DMS114 treated with DMSO at 0.1 percent for 48 hours (cell line): ENCODE data around the gene SHLD2.
"Not testable (repeated sequence)": the region's sequence is repeated elsewhere in the genome, so short reads cannot be mapped to it uniquely, and the experiment has no call there.

Experiments used
- DNase-seq: peaks from one replicate; lab custom pipeline; 2025; ENCODE audit not compliant: unreplicated experiment; lab: John Stamatoyannopoulos, UW

SHLD2 gene

DNA sequence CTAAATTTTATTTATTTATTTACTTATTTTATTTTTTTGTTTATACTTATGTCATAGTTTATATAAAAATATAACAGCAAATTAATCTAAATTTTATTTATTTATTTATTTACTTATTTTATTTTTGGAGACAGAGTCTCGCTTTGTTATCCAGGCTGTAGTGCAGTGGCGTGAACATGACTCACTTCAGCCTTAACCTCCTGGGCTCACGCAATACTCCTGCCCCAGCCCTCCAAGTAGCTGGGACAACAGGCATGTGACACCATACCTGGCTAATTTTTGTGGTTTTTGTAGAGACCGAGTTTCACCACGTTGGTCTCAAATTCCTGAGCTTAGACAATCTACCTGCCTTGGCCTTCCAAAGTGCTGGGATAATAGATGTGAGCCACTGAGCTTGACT, 115.3 kb downstream of the SHLD2 start:
- not testable (repeated sequence) for DNase-seq

GRCh38 chr10:87211848-87212247, 116.8 kb downstream of the SHLD2 start:
- DNase-seq = not testable (repeated sequence)

DNA sequence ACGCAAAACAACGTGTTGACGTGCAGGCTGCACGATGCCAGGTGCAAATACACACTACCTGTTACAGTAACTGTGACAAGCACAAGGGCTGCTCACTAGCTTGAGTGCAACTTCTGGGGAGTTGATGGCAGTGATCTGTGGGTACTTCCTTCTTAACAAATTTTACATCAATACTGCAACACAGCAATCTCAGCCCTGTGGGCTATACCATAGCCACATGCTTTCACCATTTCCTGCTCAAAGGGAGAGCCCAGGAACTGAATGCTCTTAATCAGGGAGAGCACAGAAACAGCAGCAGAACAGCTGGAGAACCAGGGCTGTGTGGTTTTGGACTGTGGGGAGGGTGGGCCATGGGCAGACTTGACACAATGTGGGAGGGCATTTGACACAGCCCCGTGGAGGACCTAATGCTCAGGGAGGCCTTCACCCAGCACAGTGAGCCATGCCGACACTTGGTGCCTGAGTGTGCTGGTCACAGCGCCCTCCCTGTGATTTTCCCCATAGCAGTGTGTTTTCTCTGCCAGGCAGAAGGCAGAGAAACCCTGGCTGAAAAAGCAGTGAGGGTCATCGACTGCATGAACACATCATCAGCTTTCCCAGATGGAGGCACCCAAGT, 118.3 kb downstream of the SHLD2 start:
- DNase-seq = not testable (repeated sequence)

DNA sequence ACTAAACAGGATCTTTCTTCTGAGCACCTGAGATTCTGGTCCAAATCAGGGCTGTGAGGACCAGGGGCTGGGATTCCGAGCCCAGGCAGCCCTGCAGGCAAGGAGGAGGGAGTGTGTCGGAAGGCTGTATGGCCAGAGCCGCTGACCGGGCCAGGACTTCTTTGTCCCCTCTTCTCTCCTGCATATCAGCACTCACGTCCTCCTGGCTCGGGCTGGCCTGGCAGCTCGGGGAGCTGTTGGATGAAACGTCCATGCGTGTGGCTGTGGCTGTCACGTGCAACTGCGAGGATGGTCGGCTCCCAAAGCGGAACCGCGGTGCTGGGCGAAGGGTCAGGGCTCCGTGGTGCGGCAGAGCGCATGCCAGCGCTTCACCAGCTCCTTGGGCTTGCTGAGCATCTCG, 118.8 kb downstream of the SHLD2 start:
- DNase-seq = not testable (repeated sequence)

GRCh38 chr10:87216120-87216519, 121.1 kb downstream of the SHLD2 start:
- not testable (repeated sequence) for DNase-seq

- not testable (repeated sequence) for DNase-seq
These were observed 124.4 kb downstream of the SHLD2 start for GRCh38 chr10:87219370-87219769.

DNA sequence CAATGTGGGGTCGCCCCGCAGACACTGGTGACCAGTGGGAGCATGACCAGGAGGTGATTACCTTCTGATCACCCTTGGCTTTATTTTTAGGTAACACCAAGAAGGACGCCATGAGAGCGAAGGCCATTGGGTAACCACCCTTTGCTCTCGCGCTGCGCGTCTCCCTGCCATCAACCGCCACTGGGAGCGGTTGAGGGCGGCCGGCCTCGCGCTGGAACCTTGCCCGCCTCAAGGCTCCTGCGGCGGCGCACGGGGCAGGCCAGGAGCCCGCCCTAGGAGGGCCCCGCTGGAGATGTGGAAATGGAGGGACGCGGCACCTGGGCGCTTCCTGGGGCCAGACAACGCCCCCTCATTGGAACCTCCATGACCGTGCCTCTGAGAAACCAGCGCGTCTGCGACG, 127.8 kb downstream of the SHLD2 start:
- DNase-seq = not testable (repeated sequence)

DNA sequence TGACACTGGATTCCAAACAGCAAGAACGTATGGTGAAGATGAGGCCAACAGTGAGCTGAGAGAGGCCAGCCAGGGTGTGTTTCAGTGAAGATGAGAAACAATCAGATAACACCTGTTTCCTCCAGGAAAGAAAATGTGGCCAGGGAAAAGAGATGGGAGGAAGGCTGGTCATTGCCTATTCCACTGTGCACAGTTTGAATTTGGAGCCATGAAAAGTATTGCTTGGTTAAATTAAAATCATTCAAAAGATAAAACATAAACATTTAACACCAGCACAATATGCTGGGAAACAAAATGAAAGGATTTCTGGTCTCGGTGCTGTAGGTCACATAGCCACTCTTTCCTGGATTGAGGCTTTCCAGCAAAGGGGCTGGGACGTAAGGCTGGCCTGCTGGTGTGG, 130.1 kb downstream of the SHLD2 start, which contains the start of gene NUTM2A:
Gene NUTM2A (plus strand): TSS at position 301 of the 400 bp plus-strand sequence. CDS start 383 bp downstream, outside the sequence.
- not testable (repeated sequence) for DNase-seq

GRCh38 chr10:87228247-87228646, 133.2 kb downstream of the SHLD2 start:
- DNase-seq = not testable (repeated sequence)

DNA sequence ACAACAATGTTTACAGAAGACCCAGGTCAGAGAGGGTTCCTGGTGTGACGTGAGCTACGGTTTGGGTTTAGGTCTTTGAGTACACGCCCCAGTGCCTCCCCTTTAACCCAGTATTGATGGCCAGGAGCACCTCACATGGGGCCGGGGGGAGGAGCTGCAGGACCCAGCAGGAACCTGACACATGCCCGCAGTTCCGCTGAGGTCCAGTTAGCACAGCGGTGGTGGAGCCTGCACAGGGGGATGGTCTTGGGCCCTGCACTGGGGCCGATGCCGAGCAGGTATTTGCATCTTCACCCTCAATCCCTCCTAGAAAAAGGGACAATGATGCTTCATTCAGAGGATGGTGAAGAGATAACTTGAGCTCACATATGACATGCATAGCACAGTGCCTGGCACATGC, 134.2 kb downstream of the SHLD2 start:
- not testable (repeated sequence) for DNase-seq

DNA sequence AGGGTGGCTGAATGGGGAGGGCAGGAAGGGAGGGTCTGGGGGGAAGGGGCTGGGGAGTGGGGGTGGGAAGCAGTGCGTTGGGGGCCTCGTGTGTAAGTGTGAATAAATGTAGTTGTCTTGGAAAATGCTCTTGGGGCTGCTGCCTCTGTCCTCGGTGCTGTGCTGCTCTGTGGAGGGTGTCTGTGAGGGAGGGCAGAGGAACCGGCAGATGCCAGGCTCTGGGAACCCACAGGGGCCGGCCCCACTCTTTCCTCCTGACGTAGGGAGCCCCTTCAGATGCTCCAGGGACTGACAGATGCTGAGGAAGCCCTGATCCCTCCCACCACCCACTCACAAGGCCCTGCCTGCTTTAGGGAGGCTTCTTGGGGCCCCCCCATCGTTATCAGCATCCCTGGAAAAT, 139.8 kb downstream of the SHLD2 start:
- not testable (repeated sequence) for DNase-seq

DNA sequence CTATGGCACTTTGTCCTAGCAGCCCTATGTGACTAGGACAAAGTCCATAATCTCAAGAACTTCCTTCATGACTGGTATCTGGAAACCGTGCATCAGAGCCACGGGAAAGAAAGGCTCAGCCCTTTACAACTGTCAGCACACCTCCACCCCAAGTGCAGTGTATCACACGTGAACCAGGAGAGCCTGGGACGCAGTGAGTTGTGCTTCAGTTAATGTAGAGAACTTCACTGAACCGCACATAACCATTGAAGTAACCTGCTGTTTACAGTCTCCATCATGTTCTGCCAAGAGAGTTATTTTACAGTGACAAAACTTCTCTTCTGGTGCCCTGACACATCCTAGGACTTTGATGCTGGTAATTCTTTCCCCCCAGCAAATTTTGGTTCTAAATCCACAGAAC, 142.2 kb downstream of the SHLD2 start:
- not testable (repeated sequence) for DNase-seq

GRCh38 chr10:87239346-87239808, 144.4 kb downstream of the SHLD2 start:
- DNase-seq = not testable (repeated sequence)
